Mucosa of rectum (tissue), 2 donors: ENCODE measurements around the gene CABCOCO1.

Experiments used
- H3K27ac ChIP-seq, 2 donors: one replicate each; pipeline ENCODE4 v1.7.0; 2013; ENCODE audit warnings: inconsistent platforms in 2 of 2, low read depth in 2 of 2, low read length in 2 of 2
- H3K27me3 ChIP-seq, 2 donors: one replicate each; pipeline ENCODE4 v1.7.0; 2013; ENCODE audit warnings: low read length in 2 of 2; ENCODE audit not compliant: control insufficient read depth in 2 of 2, insufficient read depth in 2 of 2
- H3K36me3 ChIP-seq, 2 donors: one replicate each; pipeline ENCODE4 v1.7.0; 2013; ENCODE audit warnings: low read length in 2 of 2; ENCODE audit not compliant: control insufficient read depth in 2 of 2, insufficient read depth in 2 of 2
- H3K4me1 ChIP-seq, 2 donors: one replicate each; pipeline ENCODE4 v1.7.0; 2013; ENCODE audit warnings: low read length in 2 of 2, mild to moderate bottlenecking in 1 of 2; ENCODE audit not compliant: control insufficient read depth in 2 of 2, insufficient read depth in 2 of 2
- H3K4me3 ChIP-seq, 2 donors: one replicate each; pipeline ENCODE4 v1.7.0; 2013; ENCODE audit warnings: low read length in 2 of 2
- H3K9ac ChIP-seq, 2 donors: one replicate each; pipeline ENCODE4 v1.7.0; 2013; ENCODE audit warnings: low read length in 2 of 2, low read depth in 1 of 2, mild to moderate bottlenecking in 1 of 2
- H3K9me3 ChIP-seq, 2 donors: one replicate each; pipeline ENCODE4 v1.7.0; 2013; ENCODE audit warnings: low read length in 2 of 2; ENCODE audit not compliant: control insufficient read depth in 2 of 2
- donor health status: healthy.
- donor health status: Normal muscosa, but diverticular disease.

CABCOCO1 gene

GRCh38 chr10:61805091-61805490 lies 142.4 kb downstream of the CABCOCO1 start:
- Histone ChIP-seq H3K9me3 (no peaks in the 10 kb centered on the region), H3K36me3 (no peaks in the 10 kb centered on the region), H3K27me3 (no peaks in the 10 kb centered on the region), H3K9ac (no peak overlapping the region), H3K27ac (no peak overlapping the region), H3K4me3 (no peak overlapping the region), H3K4me1 (no peaks in the 10 kb centered on the region)

- H3K4me1 ChIP-seq, result no peaks in the 10 kb centered on the region
- no peak overlapping the region for H3K27ac ChIP-seq
- no peak overlapping the region for H3K4me3 ChIP-seq
- H3K36me3 ChIP-seq, result no peaks in the 10 kb centered on the region
- no peaks in the 10 kb centered on the region for H3K27me3 ChIP-seq
- no peak overlapping the region for H3K9ac ChIP-seq
- H3K9me3 ChIP-seq, result no peaks in the 10 kb centered on the region
These were observed 147.5 kb downstream of the CABCOCO1 start for GRCh38 chr10:61810263-61810662.

DNA sequence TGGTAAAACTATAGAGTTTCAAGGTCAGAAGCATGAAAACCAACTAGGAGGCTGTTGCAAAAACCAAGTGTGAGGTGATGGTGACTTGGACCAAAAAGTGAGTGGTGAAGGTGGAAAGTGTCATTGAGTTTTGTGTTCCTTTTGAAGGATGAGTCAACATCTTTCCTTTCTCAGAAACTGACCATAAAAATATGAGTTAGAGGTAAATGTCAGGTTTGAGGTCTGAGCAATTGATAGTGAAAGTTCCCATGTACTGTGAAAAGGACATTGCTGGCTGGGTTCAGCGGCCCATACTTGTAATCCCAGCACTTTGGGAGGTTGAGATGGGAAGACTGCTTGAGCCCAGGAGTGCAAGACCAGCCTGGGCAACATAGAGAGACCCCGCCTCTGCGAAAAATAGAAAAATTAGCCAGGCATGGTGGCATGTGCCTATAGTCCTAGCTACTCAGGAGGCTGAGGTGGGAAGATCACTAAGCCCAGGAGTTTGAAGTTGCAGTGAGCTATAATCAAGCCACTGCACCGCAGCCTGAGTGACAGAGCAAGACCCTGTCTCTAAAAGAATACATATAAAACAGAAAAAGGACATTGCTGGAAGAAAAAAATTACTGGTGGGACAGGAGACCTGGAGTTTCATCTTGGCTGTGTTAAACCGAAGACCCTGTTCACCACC lies 149.5 kb downstream of the CABCOCO1 start:
- no peaks in the 10 kb centered on the region for H3K36me3 ChIP-seq
- H3K27ac ChIP-seq, result no peak overlapping the region
- H3K9me3 ChIP-seq, result no peaks in the 10 kb centered on the region
- H3K27me3 ChIP-seq, result no peaks in the 10 kb centered on the region
- no peak overlapping the region for H3K4me3 ChIP-seq
- no peak overlapping the region for H3K9ac ChIP-seq
- no peaks in the 10 kb centered on the region for H3K4me1 ChIP-seq

DNA sequence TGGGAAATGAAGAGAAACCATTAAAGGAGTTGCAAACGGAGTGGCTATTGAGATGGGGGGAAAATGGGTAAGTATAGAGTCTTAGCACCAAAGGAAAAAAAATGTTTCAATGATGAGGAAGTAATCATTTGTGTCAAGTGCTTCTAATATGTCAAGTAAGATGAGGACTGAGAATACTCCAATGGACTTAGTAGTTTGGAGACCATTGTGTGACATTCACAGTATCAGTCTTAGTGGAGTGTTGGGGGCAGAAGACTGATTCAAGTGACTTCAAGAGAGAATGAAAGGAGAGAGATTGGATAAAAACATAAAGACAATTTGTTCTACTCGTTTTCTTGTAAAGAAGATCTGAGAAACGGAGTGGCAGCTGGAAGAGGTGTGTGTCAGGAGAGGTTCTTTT lies 150.2 kb downstream of the CABCOCO1 start:
- Histone ChIP-seq H3K27ac (no peak overlapping the region), H3K27me3 (no peaks in the 10 kb centered on the region), H3K36me3 (no peaks in the 10 kb centered on the region), H3K9me3 (no peaks in the 10 kb centered on the region), H3K9ac (no peak overlapping the region), H3K4me1 (no peaks in the 10 kb centered on the region), H3K4me3 (no peak overlapping the region)

DNA sequence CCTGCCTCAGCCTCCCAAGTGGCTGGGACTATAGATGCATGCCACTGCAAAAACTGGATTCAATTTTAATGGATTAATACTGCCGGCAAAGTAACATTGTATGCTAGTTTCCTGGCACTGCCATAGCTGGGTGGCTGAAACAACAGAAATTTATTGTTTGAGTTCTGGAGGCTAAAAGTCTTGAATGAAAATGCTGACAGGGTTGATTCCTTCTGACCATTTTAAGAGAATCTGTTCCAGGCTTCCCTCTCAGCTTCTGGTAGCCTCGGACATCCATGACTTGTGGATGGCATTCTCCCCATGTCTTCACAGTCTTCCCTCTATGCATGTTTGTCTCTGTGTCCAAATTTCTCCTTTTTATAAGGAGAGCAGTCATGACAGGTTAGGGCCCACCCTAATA lies 151.4 kb downstream of the CABCOCO1 start:
- Histone ChIP-seq H3K4me3 (no peak overlapping the region), H3K9ac (no peak overlapping the region), H3K27ac (no peak overlapping the region), H3K36me3 (no peaks in the 10 kb centered on the region), H3K9me3 (no peaks in the 10 kb centered on the region), H3K27me3 (no peaks in the 10 kb centered on the region), H3K4me1 (no peaks in the 10 kb centered on the region)

- H3K27me3 ChIP-seq, result no peaks in the 10 kb centered on the region
- no peaks in the 10 kb centered on the region for H3K9me3 ChIP-seq
- H3K27ac ChIP-seq, result no peak overlapping the region
- no peak overlapping the region for H3K9ac ChIP-seq
- no peaks in the 10 kb centered on the region for H3K36me3 ChIP-seq
- H3K4me3 ChIP-seq, result no peak overlapping the region
- no peaks in the 10 kb centered on the region for H3K4me1 ChIP-seq
These were observed 152.8 kb downstream of the CABCOCO1 start for GRCh38 chr10:61815496-61815895.
